Measurements from ENCODE around the gene NRG3.

NRG3 gene

GRCh38 chr10:81949283-81949682, 74.3 kb downstream of the NRG3 start:
- TF ChIP-seq, protein P1, sequence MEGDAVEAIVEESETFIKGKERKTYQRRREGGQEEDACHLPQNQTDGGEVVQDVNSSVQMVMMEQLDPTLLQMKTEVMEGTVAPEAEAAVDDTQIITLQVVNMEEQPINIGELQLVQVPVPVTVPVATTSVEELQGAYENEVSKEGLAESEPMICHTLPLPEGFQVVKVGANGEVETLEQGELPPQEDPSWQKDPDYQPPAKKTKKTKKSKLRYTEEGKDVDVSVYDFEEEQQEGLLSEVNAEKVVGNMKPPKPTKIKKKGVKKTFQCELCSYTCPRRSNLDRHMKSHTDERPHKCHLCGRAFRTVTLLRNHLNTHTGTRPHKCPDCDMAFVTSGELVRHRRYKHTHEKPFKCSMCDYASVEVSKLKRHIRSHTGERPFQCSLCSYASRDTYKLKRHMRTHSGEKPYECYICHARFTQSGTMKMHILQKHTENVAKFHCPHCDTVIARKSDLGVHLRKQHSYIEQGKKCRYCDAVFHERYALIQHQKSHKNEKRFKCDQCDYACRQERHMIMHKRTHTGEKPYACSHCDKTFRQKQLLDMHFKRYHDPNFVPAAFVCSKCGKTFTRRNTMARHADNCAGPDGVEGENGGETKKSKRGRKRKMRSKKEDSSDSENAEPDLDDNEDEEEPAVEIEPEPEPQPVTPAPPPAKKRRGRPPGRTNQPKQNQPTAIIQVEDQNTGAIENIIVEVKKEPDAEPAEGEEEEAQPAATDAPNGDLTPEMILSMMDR (IDR thresholded peaks at IDR 0.05; ENCODE audit: low read depth, low read length, missing control alignments), result no peak

GRCh38 chr10:81950358-81950757, 75.4 kb downstream of the NRG3 start:
- TF ChIP-seq, protein P1 (IDR thresholded peaks at IDR 0.05; ENCODE audit: low read depth, low read length, missing control alignments), result no peak
- H3K4me3 ChIP-seq (replicated peaks; ENCODE audit: low read depth, low read length), result no peak overlapping the region
- no peak for DNase-seq (ENCODE audit: extremely low read depth, low read depth)

More at GRCh38 chr10:81949283-81949682, 74.3 kb downstream of the NRG3 start:
- no peak for DNase-seq (ENCODE audit: extremely low read depth, low read depth)
- H3K4me3 ChIP-seq (replicated peaks; ENCODE audit: low read depth, low read length), result no peak overlapping the region

GRCh38 chr10:81953420-81953819, 78.4 kb downstream of the NRG3 start:
- no peak for DNase-seq (ENCODE audit: extremely low read depth, low read depth)
- no peak overlapping the region for H3K4me3 ChIP-seq (replicated peaks; ENCODE audit: low read depth, low read length)
- TF ChIP-seq, protein P1 (IDR thresholded peaks at IDR 0.05; ENCODE audit: low read depth, low read length, missing control alignments), result no peak

- TF ChIP-seq, protein P1 (IDR thresholded peaks at IDR 0.05; ENCODE audit: low read depth, low read length, missing control alignments), result no peak
- DNase-seq (ENCODE audit: extremely low read depth, low read depth), result no peak
- H3K4me3 ChIP-seq (replicated peaks; ENCODE audit: low read depth, low read length), result no peak overlapping the region
Measured at GRCh38 chr10:81957976-81958375, 83.0 kb downstream of the NRG3 start.

DNA sequence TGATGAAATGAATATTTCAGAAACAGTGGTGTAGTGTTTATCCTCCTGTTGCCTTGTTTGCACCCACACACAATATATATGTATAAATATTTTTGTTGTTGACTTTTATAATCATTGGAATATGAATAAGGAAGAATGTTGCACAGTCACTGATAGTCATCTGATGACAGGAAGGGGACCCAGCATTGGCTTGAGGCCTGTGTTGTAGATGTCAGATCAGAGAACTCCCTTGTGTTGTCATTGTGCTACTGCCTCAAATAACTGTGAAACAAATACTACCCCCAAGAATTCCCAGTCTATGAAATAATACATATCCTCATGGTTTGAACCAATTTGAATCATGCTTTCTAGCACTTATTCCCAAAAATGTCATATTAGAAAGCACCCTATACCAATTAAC, 84.0 kb downstream of the NRG3 start:
- TF ChIP-seq, protein P1 (IDR thresholded peaks at IDR 0.05; ENCODE audit: low read depth, low read length, missing control alignments), result no peak
- DNase-seq (ENCODE audit: extremely low read depth, low read depth), result no peak
- no peak overlapping the region for H3K4me3 ChIP-seq (replicated peaks; ENCODE audit: low read depth, low read length)

GRCh38 chr10:81961451-81962184, 86.6 kb downstream of the NRG3 start:
- no peak for DNase-seq (ENCODE audit: extremely low read depth, low read depth)
- TF ChIP-seq, protein P1 (IDR thresholded peaks at IDR 0.05; ENCODE audit: low read depth, low read length, missing control alignments), result no peak
- no peak overlapping the region for H3K4me3 ChIP-seq (replicated peaks; ENCODE audit: low read depth, low read length)

DNA sequence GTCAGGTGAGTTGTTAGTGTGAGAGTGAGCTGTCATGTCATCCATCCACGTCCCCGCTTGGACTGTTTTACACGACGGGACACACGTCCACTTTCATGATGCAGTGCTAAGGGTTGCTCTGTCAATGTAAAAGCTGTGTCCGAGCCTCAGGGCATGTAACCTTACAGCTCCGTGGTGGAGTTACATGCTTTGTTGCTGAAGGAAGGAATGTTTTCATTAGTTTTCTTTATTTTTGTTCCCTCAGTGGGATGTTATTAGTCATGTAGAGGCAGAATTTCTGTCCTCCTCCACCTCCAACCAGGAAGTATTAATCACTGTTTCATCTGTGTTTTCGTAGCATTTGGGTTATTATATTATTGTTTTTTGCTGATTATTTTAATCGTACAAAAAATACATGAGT, 88.6 kb downstream of the NRG3 start:
- no peak for DNase-seq (ENCODE audit: extremely low read depth, low read depth)
- no peak overlapping the region for H3K4me3 ChIP-seq (replicated peaks; ENCODE audit: low read depth, low read length)

More for the DNA sequence above, 88.6 kb downstream of the NRG3 start:
- TF ChIP-seq, protein P1 (IDR thresholded peaks at IDR 0.05; ENCODE audit: low read depth, low read length, missing control alignments), result no peak
